NCI-H1436 treated with DMSO at 0.1 percent for 48 hours (cell line): ENCODE results near the gene NAGK.
"Not testable (repeated sequence)": the region's sequence is repeated elsewhere in the genome, so short reads cannot be mapped to it uniquely, and the experiment has no call there.

Source experiments
- DNase-seq: peaks from one replicate; lab custom pipeline; 2025; lab: John Stamatoyannopoulos, UW

NAGK gene

GRCh38 chr2:71069376-71069775 is 928 bp downstream of the NAGK start:
- no peak for DNase-seq

DNA sequence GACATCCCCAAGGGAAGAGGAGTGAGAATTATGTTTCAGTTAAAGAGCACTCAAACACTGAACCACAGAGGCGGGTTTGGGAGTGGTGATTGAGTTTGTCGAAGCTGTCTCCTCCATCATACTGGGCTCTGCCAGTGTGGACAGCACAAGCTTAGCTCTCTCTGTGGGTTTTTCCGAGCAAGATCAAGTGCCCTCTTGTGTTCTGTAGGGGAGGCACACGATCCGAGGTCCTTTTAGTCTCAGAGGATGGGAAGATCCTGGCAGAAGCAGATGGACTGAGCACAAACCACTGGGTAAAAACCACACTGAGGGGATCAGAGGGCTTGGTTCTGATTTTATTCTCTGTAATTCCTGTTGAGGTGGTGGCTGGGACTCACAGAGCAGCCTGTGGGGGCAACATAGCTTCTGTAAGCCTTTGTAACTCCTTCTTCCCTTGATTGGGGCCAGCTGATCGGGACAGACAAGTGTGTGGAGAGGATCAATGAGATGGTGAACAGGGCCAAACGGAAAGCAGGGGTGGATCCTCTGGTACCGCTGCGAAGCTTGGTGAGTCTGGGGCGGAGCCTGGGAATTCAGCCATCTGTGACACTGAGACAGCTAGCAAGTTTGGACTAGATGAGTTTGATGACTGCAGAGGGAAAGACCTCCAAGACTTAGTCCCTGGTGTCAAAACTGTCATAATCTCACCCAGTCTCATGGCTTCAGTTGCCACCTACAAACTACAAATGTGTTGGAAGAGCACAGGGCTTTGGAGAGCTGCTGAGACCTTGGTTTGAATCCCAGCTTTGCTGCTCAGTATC is 2.0 kb downstream of the NAGK start:
- no peak for DNase-seq

DNA sequence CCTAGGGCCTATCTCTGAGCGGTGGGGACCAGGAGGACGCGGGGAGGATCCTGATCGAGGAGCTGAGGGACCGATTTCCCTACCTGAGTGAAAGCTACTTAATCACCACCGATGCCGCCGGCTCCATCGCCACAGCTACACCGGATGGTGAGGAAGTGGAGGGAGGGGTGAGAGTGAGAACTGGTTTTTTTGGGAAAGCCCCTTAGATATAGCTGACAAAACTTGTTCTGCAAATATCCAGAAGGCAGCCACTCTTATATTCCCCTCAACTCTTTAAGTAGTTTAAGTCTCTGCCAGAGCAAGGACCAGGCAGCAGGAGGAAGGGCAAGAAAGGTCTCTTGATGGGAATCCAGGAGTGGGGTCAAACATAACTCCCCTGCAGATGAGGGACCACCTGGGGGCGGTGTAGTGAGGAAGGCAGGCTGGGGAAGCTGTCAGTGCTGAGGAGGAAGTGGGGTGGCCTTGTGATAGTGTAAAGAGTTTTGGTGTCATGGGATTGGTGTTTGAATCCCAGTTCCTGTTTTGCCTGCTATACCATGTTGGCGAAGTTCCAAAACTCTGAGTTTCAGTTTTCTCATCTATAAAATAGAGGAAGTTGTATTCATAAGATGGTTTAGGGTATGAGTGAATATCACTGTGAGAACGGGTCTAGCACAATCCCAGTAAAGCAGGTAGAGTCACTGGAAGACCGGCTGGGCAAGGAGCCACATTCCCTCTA is 3.4 kb downstream of the NAGK start:
- DNase-seq, result no peak

DNA sequence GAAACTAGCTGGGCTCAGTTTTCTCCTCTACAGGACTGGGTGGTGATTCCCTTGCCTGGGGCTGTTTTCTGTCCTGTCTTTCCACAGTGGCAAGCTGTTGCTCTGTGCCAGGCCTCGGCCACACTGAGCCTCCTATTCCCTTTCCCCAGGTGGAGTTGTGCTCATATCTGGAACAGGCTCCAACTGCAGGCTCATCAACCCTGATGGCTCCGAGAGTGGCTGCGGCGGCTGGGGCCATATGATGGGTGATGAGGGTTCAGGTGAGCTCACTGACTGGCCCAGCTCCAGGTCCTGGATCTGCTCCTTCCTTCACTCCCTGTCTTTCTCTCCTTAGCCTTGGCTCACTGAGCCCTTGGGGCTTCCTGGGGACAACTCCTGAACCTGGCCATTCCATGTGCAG is 4.0 kb downstream of the NAGK start:
- no peak for DNase-seq

GRCh38 chr2:71073475-71073874 is 5.0 kb downstream of the NAGK start:
- DNase-seq, result no peak

- no peak for DNase-seq
Measured at GRCh38 chr2:71074893-71075395, 6.5 kb downstream of the NAGK start.

- DNase-seq, result no peak
Measured at GRCh38 chr2:71078624-71079023, 10.2 kb downstream of the NAGK start.

DNA sequence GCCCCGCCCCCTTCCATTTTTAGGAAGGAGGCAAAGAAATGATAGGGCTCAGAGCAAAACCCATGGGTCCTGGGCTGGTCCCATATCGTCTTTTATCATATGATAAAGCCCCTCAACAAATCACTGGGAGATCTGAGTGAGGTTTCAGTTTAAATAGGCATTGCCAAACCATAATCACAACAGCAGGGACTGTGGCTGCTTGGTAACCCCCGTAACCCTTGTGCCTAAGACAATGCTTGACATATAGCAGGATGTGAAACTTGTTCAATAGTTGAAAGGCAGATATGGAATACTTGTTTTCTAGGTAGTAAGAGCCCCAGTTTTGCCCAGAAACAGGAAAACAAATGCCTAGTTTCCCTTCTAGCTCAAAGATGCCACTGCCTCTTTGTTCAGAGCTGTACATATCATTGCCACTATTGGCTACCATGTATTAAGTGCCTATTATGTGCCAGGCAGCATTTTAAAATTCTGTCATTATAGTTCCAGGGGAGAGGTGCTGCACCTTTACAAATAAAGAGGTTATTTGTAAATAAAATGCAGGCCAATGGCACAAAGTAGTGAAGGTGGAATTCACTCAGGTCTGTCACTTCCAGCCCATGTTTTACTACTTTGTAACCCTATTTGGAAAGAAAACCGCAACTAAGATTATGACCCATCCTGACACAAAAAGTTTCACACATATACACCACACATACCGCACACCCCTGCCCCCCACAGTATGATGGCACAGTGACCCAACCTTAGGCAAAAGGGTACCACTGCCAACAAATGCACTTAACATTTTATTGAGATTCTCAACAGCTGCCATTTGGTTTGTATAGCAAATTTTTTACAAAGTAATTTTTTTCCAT is 14.2 kb downstream of the NAGK start:
- no peak for DNase-seq

- not testable (repeated sequence) for DNase-seq
Measured at GRCh38 chr2:71083297-71083696, 14.8 kb downstream of the NAGK start.

DNA sequence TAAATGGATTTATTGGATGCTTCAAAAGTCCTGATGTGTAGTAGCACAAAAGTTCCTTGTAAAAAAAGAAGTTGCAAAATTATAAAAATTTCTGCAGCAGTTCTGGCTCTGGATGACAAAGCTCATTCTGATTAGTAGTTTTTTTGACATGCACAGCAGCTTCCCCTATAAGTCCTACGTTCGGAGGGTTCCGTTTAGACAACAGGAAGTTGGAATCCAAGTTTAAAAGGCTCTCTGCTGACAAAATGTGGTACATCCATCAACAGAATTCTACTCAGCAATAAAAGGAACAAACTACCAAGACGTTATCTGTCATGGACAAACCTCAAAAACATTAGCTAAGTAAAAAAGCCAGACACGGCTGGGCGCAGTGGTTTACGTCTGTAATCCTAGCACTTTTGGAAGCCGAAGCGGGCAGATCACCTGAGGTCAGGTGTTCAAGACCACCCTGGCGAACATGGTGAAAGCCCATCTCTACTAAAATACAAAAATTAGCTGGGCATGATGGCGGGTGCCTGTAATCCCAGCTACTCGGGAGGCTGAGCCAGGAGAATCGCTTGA is 15.4 kb downstream of the NAGK start:
- not testable (repeated sequence) for DNase-seq

DNA sequence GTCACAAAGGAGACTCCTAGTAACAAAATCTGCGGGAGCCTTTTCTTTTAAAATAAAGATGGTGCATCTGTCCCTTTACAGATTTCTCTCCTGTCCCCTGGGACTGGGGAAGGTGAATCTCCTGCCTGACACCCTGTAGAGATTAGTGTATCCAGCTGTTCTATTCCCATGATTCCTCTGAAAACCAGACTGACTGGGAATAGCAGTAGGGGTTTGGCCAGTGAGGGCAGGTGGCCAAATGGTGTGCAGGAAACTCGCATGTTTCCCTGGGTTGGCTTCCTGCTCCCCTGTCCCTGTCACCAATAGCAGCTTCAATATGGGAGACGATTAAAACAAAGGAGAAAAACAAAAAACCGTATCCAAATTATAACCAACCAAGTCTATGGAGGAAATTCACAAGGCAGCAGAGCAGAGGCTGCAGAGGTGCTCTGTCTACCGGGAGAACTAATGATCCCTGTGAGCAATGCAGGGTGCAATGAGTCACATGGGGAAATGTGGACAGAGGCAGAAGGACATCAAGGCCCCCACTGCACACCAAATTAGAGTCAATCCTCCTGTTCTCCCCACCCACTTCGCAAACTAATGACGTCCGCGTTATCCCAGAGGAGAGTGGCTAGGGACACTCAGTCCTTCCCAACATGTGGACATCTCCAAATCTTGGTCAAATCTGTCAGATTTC is 17.0 kb downstream of the NAGK start:
- not testable (repeated sequence) for DNase-seq

DNA sequence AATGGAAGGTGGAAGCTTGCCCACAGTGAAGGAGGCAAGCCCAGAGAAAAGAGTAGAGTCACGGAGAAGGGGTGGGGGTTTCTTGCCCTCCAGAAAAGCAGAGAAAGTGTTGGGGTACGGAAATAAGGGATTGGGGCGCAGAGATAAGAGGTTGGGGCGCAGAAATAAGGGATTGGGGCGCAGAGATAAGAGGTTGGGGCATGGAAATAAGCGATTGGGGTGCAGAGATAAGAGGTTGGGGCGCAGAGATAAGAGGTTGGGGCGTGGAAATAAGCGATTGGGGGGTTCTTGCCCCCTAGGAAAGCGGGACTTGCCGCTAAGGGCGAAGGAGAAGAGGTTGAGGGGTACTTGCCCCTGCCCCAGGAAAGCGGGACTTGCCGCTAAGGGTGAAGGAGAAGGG is 21.0 kb downstream of the NAGK start:
- not testable (repeated sequence) for DNase-seq

- not testable (repeated sequence) for DNase-seq
Measured at GRCh38 chr2:71091808-71092207, 23.4 kb downstream of the NAGK start.

- DNase-seq, result not testable (repeated sequence)
Measured at GRCh38 chr2:71092491-71093260, 24.2 kb downstream of the NAGK start.

DNA sequence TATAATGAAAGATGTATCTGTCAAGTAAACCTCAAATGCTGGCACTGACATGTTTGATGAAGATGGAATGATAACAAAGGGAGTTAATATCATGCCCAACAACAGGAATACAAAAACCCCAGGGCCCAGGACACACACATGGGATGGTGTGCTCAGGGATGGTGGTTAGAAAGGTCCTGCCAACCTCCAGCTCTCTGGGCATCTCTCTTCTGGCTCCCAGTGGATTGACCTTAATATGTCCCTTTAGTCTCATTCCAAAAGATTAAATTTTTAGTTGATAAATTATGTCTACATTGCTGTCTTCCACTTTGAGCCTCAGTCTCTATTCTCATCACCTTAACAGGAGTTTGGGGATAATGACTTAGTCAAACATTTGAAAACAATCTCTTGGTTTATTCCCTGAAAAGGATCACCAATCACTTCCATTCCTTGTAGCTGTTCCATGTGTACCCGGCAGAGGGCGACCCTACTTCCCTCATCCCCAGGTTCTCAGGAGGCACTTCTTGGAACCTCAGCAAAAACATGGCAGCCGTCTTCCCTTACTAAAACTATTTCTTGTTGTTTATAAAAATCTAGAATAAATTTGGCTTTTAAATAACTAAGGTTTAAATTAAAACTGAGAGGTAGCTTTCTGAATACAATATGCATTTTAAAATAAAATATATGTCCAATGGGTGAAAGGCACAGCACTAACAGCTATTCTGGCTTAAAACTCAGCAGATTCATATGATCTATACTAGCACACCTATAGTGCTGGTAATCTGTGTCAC is 31.9 kb downstream of the NAGK start:
- DNase-seq, result no peak

- DNase-seq, result no peak
Measured at GRCh38 chr2:71101656-71102055, 33.2 kb downstream of the NAGK start.

GRCh38 chr2:71102981-71103681 is 34.7 kb downstream of the NAGK start:
- no peak for DNase-seq

GRCh38 chr2:71103809-71104208 is 35.4 kb downstream of the NAGK start:
- no peak for DNase-seq

DNA sequence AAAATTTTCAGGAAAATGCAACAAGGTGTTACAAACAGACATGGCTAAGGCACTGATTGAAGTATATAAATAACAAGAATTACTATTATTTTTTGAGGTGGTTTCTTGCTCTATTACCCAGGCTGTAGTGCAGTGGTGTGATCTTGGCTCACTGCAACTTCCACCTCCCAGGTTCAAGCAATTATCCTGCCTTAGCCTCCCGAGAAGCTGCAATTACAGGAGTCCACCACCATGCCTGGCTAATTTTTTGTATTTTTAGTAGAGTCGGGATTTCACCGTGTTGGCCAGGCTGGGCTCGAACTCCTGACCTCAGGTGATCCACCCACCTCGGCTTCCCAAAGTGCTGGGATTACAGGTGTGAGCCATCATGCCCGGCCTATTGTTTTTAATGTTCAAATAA is 38.0 kb downstream of the NAGK start:
- DNase-seq, result not testable (repeated sequence)
